ENCODE data around the gene ADORA2B.
"Not testable (repeated sequence)": the region's sequence is repeated elsewhere in the genome, so short reads cannot be mapped to it uniquely, and the experiment has no call there.

The ADORA2B gene

DNA sequence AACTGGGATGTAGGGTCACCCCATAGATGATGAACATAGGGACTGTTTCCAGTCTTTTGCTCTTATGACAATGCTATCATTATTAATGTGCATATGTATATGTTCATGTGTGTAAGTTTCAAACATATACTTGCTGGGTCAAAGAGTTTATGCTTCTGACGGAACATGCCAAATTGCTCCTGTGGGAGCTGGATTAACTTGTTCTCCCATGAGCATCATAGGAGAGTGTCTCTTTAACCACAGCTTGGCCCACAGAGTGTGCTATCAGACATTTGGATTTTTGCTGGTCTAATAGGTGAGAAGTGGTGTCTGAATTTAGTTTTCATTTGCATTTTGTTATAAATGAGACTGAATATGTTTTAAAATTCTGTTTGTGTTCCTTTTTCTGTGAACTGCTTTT lies 22.3 kb upstream of the ADORA2B start:
- DNase-seq (ENCODE audit: low read depth, low spot score) = no peak

GRCh38 chr17:15926039-15926740 lies 18.7 kb upstream of the ADORA2B start:
- no peak for DNase-seq (ENCODE audit: low read depth, low spot score)

- no peak for DNase-seq (ENCODE audit: low read depth, low spot score)
These were observed 16.6 kb upstream of the ADORA2B start for GRCh38 chr17:15928286-15928785.

- DNase-seq (ENCODE audit: low read depth, low spot score) = no peak
These were observed 15.0 kb upstream of the ADORA2B start for GRCh38 chr17:15929941-15930340.

- no peak for DNase-seq (ENCODE audit: low read depth, low spot score)
These were observed 14.5 kb upstream of the ADORA2B start for GRCh38 chr17:15930426-15930825.

- no peak for DNase-seq (ENCODE audit: low read depth, low spot score)
These were observed 13.5 kb upstream of the ADORA2B start for GRCh38 chr17:15931394-15931793.

GRCh38 chr17:15934866-15935265 lies 10.1 kb upstream of the ADORA2B start:
- no peak for DNase-seq (ENCODE audit: low read depth, low spot score)

GRCh38 chr17:15935891-15936290 lies 9.0 kb upstream of the ADORA2B start:
- no peak for DNase-seq (ENCODE audit: low read depth, low spot score)

GRCh38 chr17:15936481-15936880 lies 8.4 kb upstream of the ADORA2B start:
- not testable (repeated sequence) for DNase-seq (ENCODE audit: low read depth, low spot score)

GRCh38 chr17:15941781-15942180 lies 3.1 kb upstream of the ADORA2B start:
- DNase-seq (ENCODE audit: low read depth, low spot score) = no peak

DNA sequence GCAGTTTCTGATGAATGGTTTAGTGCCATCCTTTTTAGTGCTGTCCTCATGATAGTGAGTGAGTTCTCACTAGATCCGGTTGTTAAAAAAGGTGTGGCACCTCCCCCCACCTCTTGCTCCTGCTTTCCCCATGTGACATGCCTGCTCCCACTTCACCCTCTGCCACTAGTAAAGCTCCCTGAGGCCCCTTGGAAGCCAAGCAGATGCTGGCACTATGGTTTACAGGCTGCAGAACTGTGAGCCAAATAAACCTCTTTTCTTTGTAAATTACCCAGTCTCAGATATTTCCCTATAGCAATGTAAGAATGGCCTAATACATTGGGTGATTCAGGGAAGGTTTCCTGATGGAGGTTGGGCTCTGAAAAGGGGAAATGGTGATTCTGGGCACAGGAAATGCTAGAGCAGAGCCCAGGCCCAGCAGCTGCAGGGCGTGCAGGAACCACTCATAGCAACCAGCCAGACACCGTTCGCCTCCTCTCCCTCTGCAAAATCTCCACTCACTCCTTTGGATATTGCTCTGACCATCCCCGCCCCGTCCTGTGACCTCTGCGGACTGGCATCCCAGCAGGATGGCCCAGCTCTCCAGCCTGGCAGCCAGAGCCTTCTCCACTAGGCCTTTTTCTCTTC lies 2.6 kb upstream of the ADORA2B start:
- no peak for DNase-seq (ENCODE audit: low read depth, low spot score)

- no peak for DNase-seq (ENCODE audit: low read depth, low spot score)
These were observed 765 bp upstream of the ADORA2B start for GRCh38 chr17:15943971-15944758.

DNA sequence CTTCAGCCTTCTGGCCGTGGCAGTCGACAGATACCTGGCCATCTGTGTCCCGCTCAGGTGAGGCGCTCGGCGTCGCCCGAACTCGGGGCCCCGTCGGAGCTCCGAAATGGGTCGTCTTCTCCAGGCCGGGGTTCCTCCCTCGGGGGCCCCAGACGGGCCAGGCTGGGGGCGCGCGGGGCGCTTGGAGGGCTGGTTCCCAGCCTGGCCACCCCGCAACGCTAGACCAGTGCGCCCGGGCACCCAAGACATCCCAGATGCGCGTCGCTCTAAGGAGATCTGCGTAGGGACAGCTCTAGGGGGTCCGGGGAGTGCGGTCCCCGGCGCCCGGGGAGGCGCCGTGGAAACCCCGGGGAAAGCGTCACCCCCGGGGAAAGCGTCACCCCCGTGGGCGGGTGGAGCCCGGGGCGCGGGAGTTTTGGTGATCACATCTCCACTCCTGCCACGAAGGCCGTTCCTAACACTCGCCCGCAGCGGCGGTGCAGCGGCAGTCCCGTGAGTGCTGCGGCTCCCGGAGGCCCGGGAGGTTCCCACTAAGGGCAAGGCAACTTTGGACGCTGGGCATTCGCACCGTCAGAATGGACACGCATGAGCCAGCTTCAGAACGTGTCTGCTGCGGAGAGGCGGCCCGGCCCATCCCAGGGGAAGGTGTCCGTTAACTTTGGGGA lies 729 bp downstream of the ADORA2B start:
- no peak for DNase-seq (ENCODE audit: low read depth, low spot score)

DNA sequence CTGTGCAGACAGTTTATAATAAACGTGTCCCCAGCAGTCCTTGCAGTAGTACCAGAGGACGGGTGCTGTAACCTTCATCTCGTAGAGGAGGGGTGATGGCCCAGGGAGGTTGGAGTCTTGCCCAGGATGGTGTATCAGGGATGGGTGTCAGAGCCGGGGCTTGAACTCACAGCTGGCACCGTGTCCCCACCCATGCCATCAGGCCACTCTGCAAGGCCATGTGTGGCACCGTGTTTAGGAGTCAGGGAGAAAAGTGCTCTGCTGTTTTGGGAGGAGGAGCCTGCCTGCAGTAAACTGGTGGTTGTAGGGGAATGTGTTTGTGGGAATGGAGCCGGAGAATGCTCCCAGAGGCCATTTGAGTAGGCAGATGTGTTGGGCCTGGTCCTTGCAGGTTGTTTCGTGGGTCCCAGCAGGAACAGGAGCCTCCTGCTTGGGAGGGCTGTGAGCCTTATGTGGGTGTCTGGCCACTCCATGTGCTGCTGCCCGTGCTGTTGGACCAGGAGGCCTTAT lies 1.7 kb downstream of the ADORA2B start:
- DNase-seq (ENCODE audit: low read depth, low spot score) = no peak

DNA sequence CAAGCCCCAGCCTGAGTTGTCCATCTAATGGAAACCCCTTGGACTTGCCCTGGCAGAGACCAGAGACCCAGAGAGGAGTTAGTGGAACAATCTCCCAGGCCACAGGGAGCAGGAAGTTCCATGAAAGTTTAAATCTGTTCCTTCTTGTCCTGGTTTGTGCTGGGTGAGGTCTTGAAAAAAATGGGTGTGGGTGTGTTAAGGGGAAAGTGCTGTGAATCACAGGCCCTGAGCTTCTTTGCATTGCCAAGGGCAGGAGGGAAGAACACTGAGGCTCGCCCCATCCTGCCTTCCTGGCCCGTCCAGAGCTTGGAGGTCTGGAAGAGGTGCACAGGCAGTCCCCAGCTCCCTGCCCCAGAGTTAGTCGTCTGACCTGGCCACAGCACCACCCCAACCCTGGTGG lies 2.3 kb downstream of the ADORA2B start:
- no peak for DNase-seq (ENCODE audit: low read depth, low spot score)

- no peak for DNase-seq (ENCODE audit: low read depth, low spot score)
These were observed 3.2 kb downstream of the ADORA2B start for GRCh38 chr17:15947976-15948752.

DNA sequence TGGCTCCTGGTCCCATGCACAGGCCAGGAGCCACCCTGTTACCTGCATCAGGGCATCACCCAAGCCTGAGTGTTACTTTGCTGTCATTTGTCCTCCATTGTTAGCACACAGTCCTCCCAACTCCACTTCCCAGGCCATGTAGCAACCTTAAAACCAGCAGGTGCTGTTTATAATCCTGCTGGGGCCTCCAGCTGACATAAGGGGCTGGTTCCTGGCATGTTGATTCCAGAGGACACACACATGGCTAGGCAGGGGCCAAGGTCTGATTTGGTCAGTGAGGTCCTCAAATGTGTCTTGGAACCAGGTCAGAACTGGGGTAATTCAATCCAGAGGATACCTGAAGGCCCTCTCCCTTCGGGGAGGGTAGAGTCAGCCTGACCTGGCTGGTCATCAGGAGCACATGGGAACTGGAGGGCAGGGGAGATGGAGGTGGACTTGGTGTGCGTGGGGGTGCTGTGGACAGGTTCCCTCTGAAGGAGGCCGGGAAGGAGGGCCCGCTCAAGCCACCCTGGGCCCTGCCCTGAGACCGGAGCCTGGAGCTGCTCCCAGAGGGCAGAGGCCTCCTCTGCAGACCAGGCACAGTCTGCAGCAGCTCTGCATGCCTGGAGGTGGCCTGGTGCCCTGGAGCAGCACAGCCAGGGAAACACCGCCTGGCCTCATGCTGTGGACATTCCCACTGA lies 6.6 kb downstream of the ADORA2B start:
- no peak for DNase-seq (ENCODE audit: low read depth, low spot score)

GRCh38 chr17:15952048-15952532 lies 7.2 kb downstream of the ADORA2B start:
- DNase-seq (ENCODE audit: low read depth, low spot score) = no peak

DNA sequence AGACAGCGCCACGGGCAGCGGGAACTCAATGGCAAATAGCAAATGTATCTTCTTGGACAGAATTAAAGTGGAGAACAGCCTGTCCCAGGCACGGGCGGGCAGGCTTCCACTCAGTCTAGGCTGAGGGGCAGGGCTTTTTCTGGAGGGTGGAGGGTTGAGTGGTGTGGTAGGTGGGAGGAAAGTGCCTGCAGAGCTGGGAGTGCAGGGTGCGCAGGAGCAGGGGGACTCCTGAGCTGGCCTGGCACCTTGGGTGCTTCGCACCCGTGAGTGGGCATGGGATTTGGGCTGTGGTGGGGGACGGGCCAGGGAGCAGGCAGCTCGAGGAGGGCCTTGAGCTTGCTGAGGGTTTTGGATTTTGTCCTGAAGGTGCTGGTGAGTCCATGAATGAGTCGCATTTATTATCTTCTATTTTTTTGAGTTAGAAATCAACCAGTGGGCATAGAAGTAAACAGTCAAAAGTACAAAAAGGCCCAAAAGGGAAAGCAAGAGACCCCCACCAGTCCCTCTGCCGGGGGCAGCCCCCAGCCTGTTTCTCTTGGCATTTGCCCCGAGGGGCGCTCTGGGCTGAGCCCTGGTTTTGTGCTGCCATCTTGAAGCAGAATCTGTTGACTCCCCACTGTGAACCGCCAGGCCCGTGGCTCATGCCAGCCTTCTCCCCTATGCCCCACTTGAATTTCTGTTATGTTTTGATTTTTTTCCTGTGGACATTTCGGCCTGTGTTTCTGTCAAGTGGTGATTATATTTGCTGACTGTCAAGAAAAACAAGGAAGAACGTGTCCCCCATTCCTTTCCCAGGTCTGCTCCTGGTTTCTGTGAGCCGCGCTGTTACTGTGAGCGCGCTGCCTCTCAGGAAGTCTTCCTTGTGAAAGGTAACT lies 8.2 kb downstream of the ADORA2B start:
- DNase-seq (ENCODE audit: low read depth, low spot score) = no peak
